ENCODE measurements around the gene XRCC2. TPM values are rescaled to one million over a fixed set of nuclear protein-coding genes. Genes with fewer than 3 reads are reported as not detected.

Gene XRCC2
- total and polyA plus RNA-seq, 2 of the 4 experiments (the other 2 are of a cell fraction), result 2.2 to 3.6 TPM

GRCh38 chr7:152637161-152637560 is 38.8 kb downstream of the XRCC2 start:
- Histone ChIP-seq H3K9me1 (ENCODE audit: insufficient read depth, low read length) (no peaks in the 10 kb centered on the region), H2AK9ac (replicated peaks; ENCODE audit: low read depth, low read length, poor library complexity) (no peak overlapping the region), H3K23ac (ENCODE audit: low read depth, low read length) (no peak overlapping the region), H4K91ac (ENCODE audit: insufficient read depth, low read depth, low read length) (no peak overlapping the region), H2BK15ac (ENCODE audit: low read depth, low read length) (no peak overlapping the region), H3K79me1 (ENCODE audit: low read depth in 1 of 2, low read length in 2 of 2) (no peaks in the 10 kb centered on the region), H3K4ac (ENCODE audit: low read depth, low read length) (no peak overlapping the region), H3K56ac (ENCODE audit: extremely low read depth, insufficient read depth, low read length) (no peak overlapping the region), H3K4me1 (ENCODE audit: control insufficient read depth, insufficient read depth, low read length) (no peaks in the 10 kb centered on the region), H4K20me1 (ENCODE audit: insufficient read depth, low read length) (no peaks in the 10 kb centered on the region), H3K27ac (ENCODE audit: insufficient read depth, low read length) (no peak overlapping the region), H2AK5ac (ENCODE audit: low read depth, low read length) (no peak overlapping the region), H2BK120ac (ENCODE audit: low read depth, low read length) (no peak overlapping the region), H3K9me3 (ENCODE audit: control insufficient read depth, insufficient read depth, low read length) (no peaks in the 10 kb centered on the region), H2BK20ac (ENCODE audit: low read depth, low read length) (no peak overlapping the region), H3K27me3 (ENCODE audit: control insufficient read depth, insufficient read depth, low read length) (no peaks in the 10 kb centered on the region), H4K8ac (ENCODE audit: low read depth in 2 of 2, low read length in 2 of 2) (no peak overlapping the region), H4K5ac (ENCODE audit: low read depth, low read length) (no peak overlapping the region), H3K4me3 (ENCODE audit: insufficient read depth, low read depth, low read length) (no peak overlapping the region), H3K18ac (ENCODE audit: low read depth, low read length) (no peak overlapping the region), H3K4me2 (ENCODE audit: low read depth, low read length) (no peak overlapping the region), H2BK5ac (ENCODE audit: low read depth, low read length, poor library complexity, severe bottlenecking) (no peak overlapping the region), H2AFZ (replicated peaks; ENCODE audit: low read length, poor library complexity) (no peak overlapping the region), H3K9ac (ENCODE audit: low read depth, low read length) (no peak overlapping the region), H3K36me3 (ENCODE audit: control insufficient read depth, insufficient read depth, low read length) (no peaks in the 10 kb centered on the region), H3K14ac (replicated peaks; ENCODE audit: low read depth, low read length) (no peak overlapping the region)
- DNase-seq, result no peak
- no CpG with 5 or more reads among the region's 1 CpG for WGBS, 2 experiments (ENCODE audit: extremely low coverage in 2 of 2, insufficient read length in 1 of 2)
- intact Hi-C loops (cut with micrococcal nuclease) (no loop called here), in situ Hi-C loops (cut with MboI; ENCODE audit: low sequenced_read_pairs) (no loop called here), dilution Hi-C loops (cut with HindIII; ENCODE audit: low sequenced_read_pairs, unreplicated experiment) (no loop called here)
- BruUV-seq (replicated peaks), result no TSS peak
- POLR2A ChIA-PET (ENCODE audit: unreplicated experiment), result no interaction called here
- ATAC-seq (ENCODE audit: low read depth), result no peak
- CTCF ChIA-PET, result no interaction called here
- TF ChIP-seq NFE2L2 (IDR thresholded peaks at IDR 0.05; ENCODE audit: low read depth, low read length) (no peak), RFX5 (IDR thresholded peaks at IDR 0.05; ENCODE audit: low read depth, low read length) (no peak), CEBPB (IDR thresholded peaks at IDR 0.05; ENCODE audit: low read depth, low read length) (no peak), FOS (IDR thresholded peaks at IDR 0.05; ENCODE audit: low read depth, low read length) (no peak), SMC3 (IDR thresholded peaks at IDR 0.05; ENCODE audit: low read depth, low read length) (no peak), RAD21 (IDR thresholded peaks at IDR 0.05; ENCODE audit: low read length) (no peak), RCOR1 (IDR thresholded peaks at IDR 0.05; ENCODE audit: insufficient replicate concordance, low read length) (no peak), CTCF (conservative IDR thresholded peaks at IDR 0.05; ENCODE audit: low read depth, low read length) (no peak)

Measured in IMR-90 (cell line).